Fibroblast of peridontal ligament (primary cell): ENCODE measurements around the gene NLE1.
"Not testable (repeated sequence)": the region's sequence is repeated elsewhere in the genome, so short reads cannot be mapped to it uniquely, and the experiment has no call there.

Source experiments
- DNase-seq: peaks from one replicate; pipeline ENCODE4 v3.0.0-alpha.2; 2010; ENCODE audit errors: extremely low read depth

Gene NLE1

GRCh38 chr17:35129154-35129972, 12.7 kb downstream of the NLE1 start:
- DNase-seq, result peak; percentile 57

- DNase-seq, result peak; percentile 97
Measured at GRCh38 chr17:35127751-35128514, 14.2 kb downstream of the NLE1 start.

DNA sequence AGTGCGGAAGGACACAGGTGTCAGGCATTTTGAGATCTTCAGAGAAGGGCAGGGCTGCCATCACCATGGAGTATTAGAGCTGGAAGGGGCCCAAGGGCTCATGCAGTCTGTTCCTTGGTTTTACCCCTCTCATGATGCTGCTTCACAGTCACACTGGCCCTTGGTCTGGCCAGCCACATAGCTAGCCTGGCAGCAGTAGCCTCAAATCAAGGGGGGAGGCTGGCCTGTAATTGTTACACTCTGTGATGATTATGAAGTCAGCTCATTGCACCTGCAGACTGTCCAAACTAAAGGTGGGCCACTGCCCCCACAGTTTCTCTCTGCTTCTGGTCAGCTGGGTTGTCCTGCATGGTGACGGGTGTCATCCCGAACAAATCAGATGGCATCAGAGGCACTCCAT, 20.8 kb downstream of the NLE1 start, which contains the start of gene FNDC8:
TSS of gene FNDC8 (plus strand) at position 301 of the 400 bp plus-strand sequence. CDS start at position 380, 79 bp downstream.
- DNase-seq, result no peak

- DNase-seq, result peak; percentile 56
Measured at GRCh38 chr17:35119370-35120165, 22.5 kb downstream of the NLE1 start, which contains the start of gene RAD51D. Gene RAD51D (minus strand): TSS chr17:35119860. CDS start chr17:35119613, 247 bp downstream.

GRCh38 chr17:35117984-35118383, 24.1 kb downstream of the NLE1 start:
- peak; percentile 45 for DNase-seq

DNA sequence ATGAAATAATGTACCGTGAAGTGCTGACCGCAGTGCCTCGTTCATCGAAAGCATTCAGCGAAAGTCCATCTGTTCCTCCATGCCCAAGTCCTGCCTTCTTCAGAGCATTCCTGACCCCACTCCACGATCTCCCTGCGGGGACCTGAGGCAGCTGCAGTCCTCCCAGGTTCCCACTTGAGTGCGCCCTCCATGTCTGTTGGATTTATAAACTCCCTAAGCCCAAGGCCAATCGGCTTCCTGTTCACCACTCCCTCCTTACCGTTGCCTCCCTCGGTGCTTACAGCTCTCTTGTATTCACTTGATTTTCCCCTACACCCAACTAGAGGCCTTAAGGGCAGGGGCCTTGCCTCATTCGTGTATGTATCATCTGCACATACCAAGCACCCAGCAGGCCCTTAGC, 25.3 kb downstream of the NLE1 start:
- DNase-seq, result no peak

DNA sequence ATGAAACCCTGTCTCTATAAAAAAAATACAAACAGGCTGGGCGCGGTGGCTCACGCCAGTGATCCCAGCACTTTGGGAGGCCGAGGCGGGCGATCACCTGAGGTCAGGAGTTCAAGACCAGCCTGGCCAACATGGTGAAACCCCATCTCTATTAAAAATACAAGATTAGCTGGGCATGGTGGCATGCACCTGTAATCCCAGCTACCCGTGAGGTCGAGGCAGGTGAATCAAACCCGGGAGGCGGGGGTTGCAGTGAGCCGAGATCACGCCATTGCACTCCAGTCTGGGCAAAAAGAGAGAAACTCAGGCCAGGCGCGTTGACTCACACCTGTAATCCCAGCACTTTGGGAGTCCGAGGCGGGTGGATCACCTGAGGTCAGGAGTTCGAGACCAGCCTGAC, 31.3 kb downstream of the NLE1 start:
- DNase-seq, result not testable (repeated sequence)

GRCh38 chr17:35104844-35105450, 37.2 kb downstream of the NLE1 start:
- DNase-seq, result no peak

DNA sequence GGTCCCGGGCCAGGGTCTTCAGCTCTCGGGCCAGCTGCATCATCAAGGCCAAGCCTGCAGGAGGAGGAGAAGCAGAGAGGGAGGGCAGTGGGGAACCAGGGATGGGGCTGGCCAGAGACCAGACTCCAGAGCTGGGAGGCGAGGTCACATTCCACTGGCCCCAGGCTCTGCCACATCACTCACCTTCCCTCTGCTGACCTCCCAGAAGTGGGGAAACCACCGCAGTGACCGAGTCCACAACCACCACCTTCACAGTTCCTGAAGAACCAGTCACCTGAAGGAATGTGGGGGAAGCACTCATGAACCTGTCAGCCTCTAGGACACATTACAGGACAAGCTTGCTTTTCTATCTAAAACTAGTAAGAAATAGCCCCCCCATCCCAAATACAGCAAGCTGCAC, 38.8 kb downstream of the NLE1 start:
- no peak for DNase-seq

GRCh38 chr17:35101725-35102124, 40.4 kb downstream of the NLE1 start:
- no peak for DNase-seq

DNA sequence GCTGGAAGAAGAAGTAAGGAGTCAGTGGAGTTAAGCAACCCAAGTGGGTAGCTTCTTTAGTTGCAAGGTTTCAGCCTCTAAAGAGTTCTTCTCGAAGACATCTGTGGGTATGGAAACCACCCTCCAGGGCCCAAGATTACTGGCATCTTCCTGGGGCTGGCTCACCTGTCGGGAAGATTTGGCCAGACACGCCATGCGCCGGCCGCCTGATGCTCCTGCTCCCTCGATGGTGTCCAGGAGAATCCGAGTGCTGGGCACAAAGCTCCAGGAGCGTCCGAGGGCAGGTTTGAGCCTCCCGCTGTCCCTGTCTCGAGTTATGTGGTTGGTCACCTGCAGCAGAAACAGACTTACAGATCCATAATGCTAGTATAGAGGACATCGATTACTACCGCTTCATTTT, 41.1 kb downstream of the NLE1 start:
- no peak for DNase-seq

GRCh38 chr17:35099908-35100307, 42.2 kb downstream of the NLE1 start:
- no peak for DNase-seq

DNA sequence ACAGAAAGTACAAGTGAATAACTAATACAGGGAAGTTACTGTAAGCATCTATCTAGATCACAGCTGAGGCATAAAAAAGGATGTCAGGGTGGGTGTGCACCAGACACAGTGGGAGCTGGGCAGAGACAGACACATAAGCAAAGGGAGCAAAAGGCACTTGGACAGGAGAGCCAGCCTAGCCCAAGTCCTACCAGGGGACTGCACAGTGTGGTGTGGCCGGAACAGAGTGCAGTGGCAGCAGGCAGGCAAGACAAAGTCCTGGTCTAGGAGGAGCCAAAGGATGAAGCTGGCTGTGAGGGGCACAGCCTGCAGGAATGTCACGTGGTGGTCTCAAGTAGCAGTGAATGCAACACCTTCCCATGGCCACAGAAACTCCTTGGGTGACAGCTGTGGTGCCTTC, 44.3 kb downstream of the NLE1 start:
- no peak for DNase-seq

DNA sequence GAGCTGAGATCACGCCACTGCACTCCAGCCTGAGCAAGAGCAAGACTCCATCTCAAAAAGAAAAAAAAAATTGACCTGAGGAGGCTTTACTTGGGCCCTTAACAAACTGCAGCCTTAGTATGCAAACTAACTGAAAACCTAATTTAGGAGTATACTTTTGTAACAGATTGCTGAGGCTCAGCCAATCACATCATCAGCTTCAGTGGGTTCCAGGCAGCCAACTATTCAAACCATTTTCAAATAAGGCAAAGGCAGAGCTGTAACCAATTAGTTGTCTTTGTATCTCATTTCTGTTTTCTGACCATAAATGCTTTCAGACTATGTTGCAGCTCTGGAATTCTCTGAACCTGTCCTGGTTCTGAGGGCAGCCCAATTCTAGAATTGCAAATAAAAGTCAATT, 46.4 kb downstream of the NLE1 start:
- peak; percentile 76 for DNase-seq

DNA sequence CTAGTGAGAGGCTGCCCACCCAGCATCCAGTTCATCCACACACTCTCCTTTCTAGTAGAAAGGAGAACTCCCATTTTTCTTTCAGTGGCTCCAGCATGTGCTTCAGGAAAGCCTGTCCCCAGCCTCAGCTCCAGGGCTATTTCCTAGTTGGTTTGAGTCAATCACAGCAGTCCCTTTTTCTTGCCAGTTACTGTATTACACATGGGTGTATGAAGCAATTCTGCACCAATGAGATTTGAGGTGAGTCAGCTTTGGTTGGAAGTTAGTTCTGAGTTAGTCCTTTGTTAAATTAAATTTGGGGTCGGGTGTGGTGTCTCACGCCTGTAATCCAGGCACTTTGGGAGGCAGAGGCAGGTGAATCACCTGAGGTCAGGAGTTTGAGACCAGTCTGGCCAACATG, 47.2 kb downstream of the NLE1 start:
- peak; percentile 93 for DNase-seq

GRCh38 chr17:35090707-35091106, 51.4 kb downstream of the NLE1 start:
- not testable (repeated sequence) for DNase-seq

DNA sequence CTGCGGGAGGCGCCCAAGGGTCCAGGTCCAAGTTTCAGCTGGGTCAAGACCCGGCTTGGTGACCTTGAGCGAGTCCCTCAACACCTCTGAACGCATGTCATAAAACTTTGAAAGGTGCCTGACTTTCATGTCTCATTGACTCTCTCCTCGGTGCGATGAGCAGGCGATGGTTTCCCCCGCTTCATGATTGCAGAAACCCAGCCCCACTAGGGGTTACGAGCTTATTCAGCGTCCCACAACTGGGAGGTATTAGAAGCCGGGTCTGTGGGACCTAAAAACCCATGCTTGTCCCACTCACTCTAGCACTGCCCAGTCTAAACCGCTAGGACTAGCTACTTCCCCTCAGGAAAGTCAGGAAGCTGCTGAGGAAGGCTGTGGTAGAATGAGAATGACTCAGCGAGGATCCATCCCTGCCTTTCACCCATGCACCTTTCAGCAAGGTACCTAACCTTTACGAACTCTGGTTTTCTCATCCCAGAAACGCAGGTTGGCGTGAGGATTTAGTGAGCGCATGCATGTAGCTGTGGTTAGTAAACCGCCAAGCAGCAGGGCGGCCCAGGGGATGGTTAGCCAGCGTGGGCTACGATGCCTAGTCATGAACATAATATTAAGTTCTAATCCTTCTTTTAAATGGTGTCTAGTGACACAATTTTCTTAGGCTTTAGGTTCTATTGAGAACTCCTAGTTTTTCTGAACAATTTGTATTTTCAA, 52.4 kb downstream of the NLE1 start:
- DNase-seq, result peak; percentile 38

GRCh38 chr17:35088881-35089585, 53.1 kb downstream of the NLE1 start:
- peak; percentile 65 for DNase-seq

GRCh38 chr17:35088356-35088880, 53.7 kb downstream of the NLE1 start:
- DNase-seq, result peak; percentile 46
